H1 (cell line): ENCODE data around the gene AQP2. TPM values are rescaled to one million over a fixed set of nuclear protein-coding genes. Genes with fewer than 3 reads are reported as not detected.

Experiments
- CTCF ChIA-PET: fragments of 300-600 bp; sonication (Branson Sonifier 250); formaldehyde crosslinking; loops from one replicate; lab custom pipeline; 2021; ENCODE audit not compliant: partially characterized antibody; lab: Charles Lee
- POLR2A ChIA-PET: fragments of 300-600 bp; sonication (Branson Sonifier 250); formaldehyde crosslinking; loops from one replicate; lab custom pipeline; 2021; ENCODE audit warnings: inconsistent platforms; ENCODE audit not compliant: partially characterized antibody; lab: Charles Lee
- DNase-seq, 2 experiments: peaks; one replicate each; pipeline versions ENCODE4 v3.0.0 to v3.0.0-alpha.2; 2010 to 2022; ENCODE audit warnings: low spot score in 2 of 2, low read depth in 1 of 2, mixed read lengths in 1 of 2
- FAIRE-seq: peaks from 2 replicates; lab custom pipeline; 2011; peaks lifted over from hg19 to GRCh38; lab: Jason Lieb, UNC
- H2AFZ ChIP-seq: 2 replicates; pipeline ENCODE4 v1.8.1; 2012; ENCODE audit warnings: low read length, inconsistent platforms
- H2AK5ac ChIP-seq: 2 replicates; pipeline ENCODE4 v1.6.1; 2013; ENCODE audit warnings: low read depth, low read length
- H2BK120ac ChIP-seq: replicated peaks from 2 replicates; pipeline ENCODE3; 2013; ENCODE audit warnings: low read depth, low read length, inconsistent platforms
- H2BK12ac ChIP-seq: 2 replicates; pipeline ENCODE4 v1.6.1; 2013; ENCODE audit warnings: low read depth, low read length
- H2BK15ac ChIP-seq: 2 replicates; pipeline ENCODE4 v1.6.1; 2013; ENCODE audit warnings: low read length
- H2BK20ac ChIP-seq: 2 replicates; pipeline ENCODE4 v1.6.1; 2013; ENCODE audit warnings: low read length
- H2BK5ac ChIP-seq: 2 replicates; pipeline ENCODE4 v1.6.1; 2013; ENCODE audit warnings: low read depth, low read length
- H3K14ac ChIP-seq: 2 replicates; pipeline ENCODE4 v1.6.1; 2013; ENCODE audit warnings: inconsistent platforms; ENCODE audit not compliant: insufficient read length
- H3K18ac ChIP-seq: 2 replicates; pipeline ENCODE4 v1.6.1; 2013; ENCODE audit warnings: low read length; ENCODE audit errors: extremely low read depth
- H3K23ac ChIP-seq: 2 replicates; pipeline ENCODE4 v1.6.1; 2013; ENCODE audit warnings: inconsistent platforms; ENCODE audit not compliant: insufficient read length
- H3K23me2 ChIP-seq: 2 replicates; pipeline ENCODE4 v1.6.1; 2013; ENCODE audit warnings: low read depth, low read length
- H3K27ac ChIP-seq: 2 replicates; pipeline ENCODE4 v1.6.1; 2011; ENCODE audit warnings: low read depth, low read length, inconsistent platforms
- H3K27me3 ChIP-seq, 4 experiments: replicated peaks in 1 of 4; 1 replicate in 1 of 4; 2 replicates in 3 of 4; pipeline versions ENCODE4 v1.6.1 to v1.8.1; 2011 to 2013; ENCODE audit warnings: low read length in 3 of 4, mild to moderate bottlenecking in 3 of 4, inconsistent platforms in 2 of 4, mixed read lengths in 2 of 4, moderate library complexity in 1 of 4; ENCODE audit not compliant: control insufficient read depth in 3 of 4, insufficient read depth in 3 of 4; ENCODE audit errors: extremely low read depth in 1 of 4
- H3K36me3 ChIP-seq, 4 experiments: 2 replicates each; pipeline versions ENCODE4 v1.6.1 to v1.8.1; 2011 to 2013; ENCODE audit warnings: mild to moderate bottlenecking in 4 of 4, low read length in 3 of 4, moderate library complexity in 2 of 4, control low read depth in 1 of 4, inconsistent platforms in 1 of 4; ENCODE audit not compliant: insufficient read depth in 4 of 4, control insufficient read depth in 2 of 4
- H3K4ac ChIP-seq: replicated peaks from 2 replicates; pipeline ENCODE3; 2013; ENCODE audit warnings: low read length, low read depth, mixed read lengths, inconsistent platforms; ENCODE audit not compliant: insufficient read length
- H3K4me1 ChIP-seq, 4 experiments: replicated peaks in 1 of 4; 1 replicate in 1 of 4; 2 replicates in 3 of 4; pipeline versions ENCODE4 v1.6.1 to v1.8.1; 2011 to 2013; ENCODE audit warnings: low read length in 3 of 4, inconsistent platforms in 2 of 4, mixed read lengths in 1 of 4; ENCODE audit not compliant: insufficient read depth in 4 of 4, control insufficient read depth in 3 of 4
- H3K4me2 ChIP-seq, 2 experiments: 2 replicates each; pipeline versions ENCODE4 v1.6.1 to v1.8.1; 2011 to 2013; ENCODE audit warnings: low read depth in 2 of 2, low read length in 2 of 2, control low read depth in 1 of 2, inconsistent platforms in 1 of 2, mild to moderate bottlenecking in 1 of 2; ENCODE audit not compliant: insufficient read depth in 1 of 2
- H3K4me3 ChIP-seq, 4 experiments: fragments of 200-600, 300-600 bp in 1 of 4; sonication (generic), shearing (Covaris generic), sonication (Bioruptor Twin) in 1 of 4; 2 replicates each; pipeline versions ENCODE4 v1.5.1 to v1.8.1; 2011 to 2016; ENCODE audit warnings: low read length in 4 of 4, low read depth in 3 of 4, control low read depth in 2 of 4, inconsistent platforms in 2 of 4, mild to moderate bottlenecking in 2 of 4, mixed read lengths in 1 of 4, moderate library complexity in 1 of 4; ENCODE audit not compliant: insufficient read depth in 2 of 4; ENCODE audit errors: extremely low read depth in 1 of 4
- H3K56ac ChIP-seq: replicated peaks from 2 replicates; pipeline ENCODE3; 2013; ENCODE audit warnings: low read depth, mild to moderate bottlenecking, mixed read lengths, low read length, inconsistent platforms; ENCODE audit not compliant: insufficient read length
- H3K79me1 ChIP-seq: 2 replicates; pipeline ENCODE4 v1.6.1; 2013; ENCODE audit warnings: low read depth, low read length, control low read depth
- H3K79me2 ChIP-seq, 2 experiments: 2 replicates each; pipeline versions ENCODE4 v1.6.1 to v1.8.1; 2012 to 2013; ENCODE audit warnings: low read length in 2 of 2, mild to moderate bottlenecking in 2 of 2, inconsistent platforms in 1 of 2; ENCODE audit not compliant: insufficient read depth in 2 of 2, control insufficient read depth in 1 of 2
- H3K9ac ChIP-seq, 4 experiments: replicated peaks in 1 of 4; 1 replicate in 1 of 4; 2 replicates in 3 of 4; pipeline versions ENCODE4 v1.6.1 to v1.8.1; 2011 to 2013; ENCODE audit warnings: low read depth in 3 of 4, low read length in 3 of 4, control low read depth in 2 of 4, mild to moderate bottlenecking in 2 of 4, moderate library complexity in 2 of 4, inconsistent platforms in 1 of 4; ENCODE audit errors: extremely low read depth in 1 of 4
- H3K9me3 ChIP-seq, 2 experiments: 2 replicates each; pipeline versions ENCODE4 v1.6.1 to v1.8.1; 2012 to 2013; ENCODE audit warnings: mild to moderate bottlenecking in 2 of 2, moderate library complexity in 2 of 2, control low read depth in 1 of 2, inconsistent platforms in 1 of 2, low read depth in 1 of 2, low read length in 1 of 2, mixed read lengths in 1 of 2; ENCODE audit not compliant: insufficient read depth in 2 of 2
- H4K20me1 ChIP-seq, 2 experiments: replicated peaks in 1 of 2; 2 replicates each; pipeline versions ENCODE3 to v1.8.1; 2011 to 2013; ENCODE audit warnings: inconsistent platforms in 2 of 2, low read length in 2 of 2, mild to moderate bottlenecking in 1 of 2; ENCODE audit not compliant: insufficient read depth in 2 of 2, control insufficient read depth in 1 of 2
- H4K5ac ChIP-seq: 2 replicates; pipeline ENCODE4 v1.6.1; 2013; ENCODE audit warnings: low read length, low read depth, mixed read lengths, inconsistent platforms; ENCODE audit not compliant: insufficient read length
- H4K8ac ChIP-seq: 2 replicates; pipeline ENCODE4 v1.8.0; 2013; ENCODE audit warnings: mild to moderate bottlenecking, moderate library complexity, low read length, inconsistent platforms; ENCODE audit not compliant: insufficient read depth; ENCODE audit errors: extremely low read depth
- H4K91ac ChIP-seq: replicated peaks from 2 replicates; pipeline ENCODE3; 2013; ENCODE audit warnings: low read length, mixed read lengths, inconsistent platforms; ENCODE audit not compliant: insufficient read length
- CREB1 ChIP-seq: IDR thresholded peaks from 2 replicates; pipeline ENCODE4 v1.6.1; 2012; ENCODE audit warnings: inconsistent platforms
- CTBP2 ChIP-seq: IDR thresholded peaks from 2 replicates; pipeline ENCODE4 v1.7.0; 2011; ENCODE audit warnings: borderline replicate concordance, mild to moderate bottlenecking, moderate library complexity, mixed read lengths, low read length; ENCODE audit not compliant: insufficient read depth, insufficient read length
- EGR1 ChIP-seq: IDR thresholded peaks from 2 replicates; pipeline ENCODE4 v1.6.1; 2011; ENCODE audit warnings: low read depth, low read length, borderline replicate concordance
- JUN ChIP-seq: IDR thresholded peaks from 2 replicates; pipeline ENCODE4 v1.6.1; 2011; ENCODE audit warnings: low read depth, mild to moderate bottlenecking, improper control_type of control experiment, low read length
- MAX ChIP-seq: IDR thresholded peaks from 2 replicates; pipeline ENCODE4 v1.6.1; 2012; ENCODE audit warnings: inconsistent platforms
- SAP30 ChIP-seq: fragments of 300-600 bp; sonication (generic); IDR thresholded peaks from 2 replicates; pipeline ENCODE4 v1.7.1; 2012; ENCODE audit warnings: low read length, moderate library complexity, mild to moderate bottlenecking, inconsistent platforms; ENCODE audit not compliant: insufficient read depth, insufficient replicate concordance
- WGBS, 2 experiments: shearing (Covaris generic) in 1 of 2; methylation state at CpG; one replicate each; pipeline versions ENCODE4 v1.1.6 to v1.1.7; 2013 to 2015; ENCODE audit warnings: low lambda C conversion rate in 2 of 2, mixed read lengths in 2 of 2, inconsistent platforms in 1 of 2, low coverage in 1 of 2, missing lambda C conversion rate in 1 of 2; ENCODE audit not compliant: insufficient replicate concordance in 2 of 2, insufficient coverage in 1 of 2, insufficient read length in 1 of 2; ENCODE audit errors: extremely low coverage in 1 of 2, missing lambda C conversion rate in 1 of 2; 5-methylcytosine and 5-hydroxymethylcytosine counted together
- polyA plus RNA-seq, 7 experiments: library from polyadenylated mRNA; depleted of rRNA in 3 of 7; stranded (reverse) in 5 of 7; unstranded in 2 of 7; fragments of >200 nt in 5 of 7; fragments of 200-250 nt in 2 of 7; gene quantifications; 1 replicate in 5 of 7; 2 replicates in 1 of 7; 4 replicates in 1 of 7; pipeline versions ENCODE4 v1.2.1 to v1.2.3, GENCODE V29; 2011 to 2013; ENCODE audit warnings: missing spikeins in 2 of 7, mixed read lengths in 2 of 7
- total RNA-seq: library from RNA; stranded (reverse); fragmentation: NEBNext Ultra II Directional; extraction: Animal tissue kit (Norgen Biotek cat#: 25700); gene quantifications from 2 replicates; pipeline ENCODE4 v1.2.1, GENCODE V29; 2021

AQP2 gene
- total and polyA plus RNA-seq, 2 of the 8 experiments (the other 6 are each of a cell fraction or from before 2014, with no cell fraction given) = not detected

DNA sequence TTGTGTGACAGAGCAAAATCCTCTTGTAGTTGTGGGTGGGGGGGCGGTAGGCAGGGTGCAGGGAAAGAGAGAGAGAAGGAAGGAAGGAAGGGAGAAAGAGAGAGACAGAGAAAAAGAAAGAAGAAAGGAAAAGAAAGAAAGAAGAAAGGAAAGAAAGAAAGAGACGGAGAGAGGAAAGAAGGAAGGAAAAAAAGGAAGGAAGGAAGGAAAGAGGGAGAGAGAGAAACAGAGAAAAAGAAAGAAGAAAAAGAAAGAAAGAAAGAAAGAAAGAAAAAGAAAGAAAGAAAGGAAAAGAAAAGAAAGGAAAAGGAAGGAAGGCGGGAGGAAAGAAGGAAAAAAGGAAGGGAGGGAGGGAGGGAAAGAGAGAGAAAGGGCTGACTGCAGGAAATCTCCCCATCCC is 29.2 kb upstream of the AQP2 start:
- Histone ChIP-seq H4K5ac (no peak overlapping the region), H3K4ac (no peak overlapping the region), H2BK5ac (no peak overlapping the region), H3K9ac (no peak overlapping the region), H3K4me3 (no peak overlapping the region), H3K4me2 (no peak overlapping the region), H2AFZ (no peak overlapping the region), H3K9me3 (no peaks in the 10 kb centered on the region), H3K56ac (no peak overlapping the region), H3K36me3 (no peaks in the 10 kb centered on the region), H3K18ac (no peak overlapping the region), H3K79me2 (no peaks in the 10 kb centered on the region), H3K23me2 (0 out of 2 replicates have a peak, but pooled peaks cover 2% of the 10 kb centered on the region), H2BK15ac (no peak overlapping the region), H3K14ac (no peak overlapping the region), H4K8ac (no peak overlapping the region), H2BK12ac (no peak overlapping the region), H3K27ac (no peak overlapping the region), H3K27me3 (no peaks in the 10 kb centered on the region), H3K79me1 (0 out of 2 replicates have a peak, but pooled peaks cover 2% of the 10 kb centered on the region), H2BK20ac (no peak overlapping the region), H2BK120ac (no peak overlapping the region), H3K23ac (no peak overlapping the region), H2AK5ac (no peak overlapping the region), H4K91ac (no peak overlapping the region), H4K20me1 (peaks cover 0 to 2% of the 10 kb centered on the region in 2 experiments), H3K4me1 (no peaks in the 10 kb centered on the region; a peak in 1 of 7 replicates)
- 67% methylated on average over 2 of the region's 3 CpGs; no CpG with 5 or more reads in 1 of the 2 experiments for WGBS, 2 experiments
- DNase-seq = no peak
- FAIRE-seq = no peak
- TF ChIP-seq JUN (no peak), CTBP2 (no peak), EGR1 (no peak), MAX (no peak), CREB1 (no peak), SAP30 (no peak)
- POLR2A ChIA-PET = interaction anchor here (2.0 kb wide), 1 partner anchor 24 kb away, joined by 4 read pairs; no protein-coding TSS in a partner anchor
- CTCF ChIA-PET = interaction anchor here (0.5 to 0.8 kb wide), 2 partner anchors 19 to 28 kb away, joined by 3 read pairs; no protein-coding TSS in a partner anchor
